ENCODE data around the gene TMBIM1.

The TMBIM1 gene

DNA sequence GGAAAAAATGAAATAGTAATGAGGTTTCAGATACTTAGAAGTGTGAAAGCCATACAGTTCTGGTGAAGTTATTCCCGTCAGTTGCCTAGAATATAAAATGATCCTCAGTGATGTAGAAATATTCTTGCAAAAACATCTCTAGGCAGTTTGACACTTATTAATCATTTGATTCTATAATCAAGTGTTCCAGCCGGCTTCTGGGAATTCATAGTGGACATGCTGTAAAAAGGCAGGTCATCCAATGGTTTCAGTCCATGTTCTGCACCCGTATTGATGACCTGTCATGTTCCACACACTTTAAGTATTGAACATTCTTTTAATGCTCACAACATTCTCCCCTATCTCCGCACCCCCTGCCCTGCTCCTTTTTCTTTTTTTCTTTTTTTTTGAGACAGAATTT lies 55.5 kb downstream of the TMBIM1 start:
- DNase-seq = no peak
- no peaks in the 10 kb centered on the region for H3K27me3 Mint-ChIP-seq (ENCODE audit: low read depth, poor library complexity)
- no peaks in the 10 kb centered on the region for H3K4me1 Mint-ChIP-seq
- TF ChIP-seq, protein P1, sequence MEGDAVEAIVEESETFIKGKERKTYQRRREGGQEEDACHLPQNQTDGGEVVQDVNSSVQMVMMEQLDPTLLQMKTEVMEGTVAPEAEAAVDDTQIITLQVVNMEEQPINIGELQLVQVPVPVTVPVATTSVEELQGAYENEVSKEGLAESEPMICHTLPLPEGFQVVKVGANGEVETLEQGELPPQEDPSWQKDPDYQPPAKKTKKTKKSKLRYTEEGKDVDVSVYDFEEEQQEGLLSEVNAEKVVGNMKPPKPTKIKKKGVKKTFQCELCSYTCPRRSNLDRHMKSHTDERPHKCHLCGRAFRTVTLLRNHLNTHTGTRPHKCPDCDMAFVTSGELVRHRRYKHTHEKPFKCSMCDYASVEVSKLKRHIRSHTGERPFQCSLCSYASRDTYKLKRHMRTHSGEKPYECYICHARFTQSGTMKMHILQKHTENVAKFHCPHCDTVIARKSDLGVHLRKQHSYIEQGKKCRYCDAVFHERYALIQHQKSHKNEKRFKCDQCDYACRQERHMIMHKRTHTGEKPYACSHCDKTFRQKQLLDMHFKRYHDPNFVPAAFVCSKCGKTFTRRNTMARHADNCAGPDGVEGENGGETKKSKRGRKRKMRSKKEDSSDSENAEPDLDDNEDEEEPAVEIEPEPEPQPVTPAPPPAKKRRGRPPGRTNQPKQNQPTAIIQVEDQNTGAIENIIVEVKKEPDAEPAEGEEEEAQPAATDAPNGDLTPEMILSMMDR (IDR thresholded peaks at IDR 0.05) = no peak
- no peak overlapping the region for H3K27ac Mint-ChIP-seq
- no peak overlapping the region for H3K4me3 Mint-ChIP-seq
- H3K36me3 Mint-ChIP-seq (ENCODE audit: low read depth) = peaks cover 71% of the 10 kb centered on the region
- H3K9me3 Mint-ChIP-seq = no peaks in the 10 kb centered on the region

DNA sequence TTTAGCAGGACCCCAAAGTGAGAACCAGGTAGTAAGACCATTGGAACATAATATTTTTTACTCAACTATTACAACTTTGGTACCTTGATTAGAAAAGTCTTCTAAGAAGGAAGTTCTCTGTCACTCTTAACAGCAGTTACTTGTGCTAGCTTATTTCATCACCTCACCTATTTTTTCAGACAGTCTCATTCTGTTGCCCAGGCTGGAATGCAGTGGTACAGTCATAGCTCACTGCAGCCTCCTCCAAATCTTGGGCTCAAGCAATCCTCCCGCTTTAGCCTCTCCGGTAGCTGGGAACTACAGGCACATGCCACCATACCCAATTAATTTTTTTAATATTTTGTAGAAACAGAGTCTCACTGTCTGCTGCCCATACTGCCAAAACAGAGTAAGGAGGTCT lies 57.3 kb downstream of the TMBIM1 start:
- Mint-ChIP-seq H3K27ac (peak overlapping the region; percentile 61), H3K4me3 (no peak overlapping the region), H3K36me3 (ENCODE audit: low read depth) (peaks cover 73% of the 10 kb centered on the region), H3K4me1 (no peaks in the 10 kb centered on the region), H3K27me3 (ENCODE audit: low read depth, poor library complexity) (no peaks in the 10 kb centered on the region), H3K9me3 (no peaks in the 10 kb centered on the region)
- DNase-seq = no peak
- TF ChIP-seq, protein P1 (IDR thresholded peaks at IDR 0.05) = no peak

DNA sequence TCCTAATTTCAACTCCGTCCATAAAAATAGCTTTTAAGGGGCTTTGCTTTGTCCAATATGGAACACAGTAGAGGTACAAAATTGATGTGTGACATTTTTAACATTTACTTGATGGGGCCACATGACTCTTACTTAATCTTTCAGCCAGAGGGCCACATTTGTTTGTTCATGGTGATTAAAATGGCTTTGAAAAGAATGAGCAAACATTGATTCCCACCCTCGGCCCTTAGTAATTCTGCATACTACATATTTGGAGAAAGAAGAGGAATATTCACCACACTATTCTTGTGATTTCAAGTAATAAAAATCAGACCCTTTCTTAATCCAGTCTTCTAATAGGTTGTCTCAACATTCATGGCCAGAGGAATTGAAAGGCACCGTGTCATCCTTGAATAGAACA lies 57.8 kb downstream of the TMBIM1 start:
- Mint-ChIP-seq H3K4me3 (no peak overlapping the region), H3K4me1 (no peaks in the 10 kb centered on the region), H3K9me3 (no peaks in the 10 kb centered on the region), H3K27ac (no peak overlapping the region), H3K36me3 (ENCODE audit: low read depth) (peaks cover 68% of the 10 kb centered on the region), H3K27me3 (ENCODE audit: low read depth, poor library complexity) (no peaks in the 10 kb centered on the region)
- no peak for DNase-seq
- TF ChIP-seq, protein P1 (IDR thresholded peaks at IDR 0.05) = no peak

DNA sequence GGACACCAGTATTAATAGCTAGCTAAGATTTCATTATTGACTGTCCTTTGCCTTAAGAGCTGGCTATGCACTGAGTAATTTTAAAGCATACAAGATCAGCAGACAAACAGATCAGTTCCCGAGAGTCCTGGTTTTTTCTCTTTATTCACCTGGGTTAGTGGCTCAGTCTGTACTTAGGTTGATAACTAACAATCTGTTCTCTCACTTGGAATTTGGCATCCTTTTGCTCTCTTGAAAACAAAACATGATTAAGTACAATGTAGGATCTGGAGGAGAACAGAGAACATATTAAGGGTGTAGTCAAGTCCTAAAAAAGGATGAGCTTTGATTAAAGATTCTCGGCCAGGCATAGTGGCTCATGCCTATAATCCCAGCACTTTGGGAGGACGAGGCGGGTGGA lies 58.8 kb downstream of the TMBIM1 start:
- H3K4me1 Mint-ChIP-seq = no peaks in the 10 kb centered on the region
- no peaks in the 10 kb centered on the region for H3K9me3 Mint-ChIP-seq
- H3K27me3 Mint-ChIP-seq (ENCODE audit: low read depth, poor library complexity) = no peaks in the 10 kb centered on the region
- H3K4me3 Mint-ChIP-seq = no peak overlapping the region
- no peak for DNase-seq
- H3K36me3 Mint-ChIP-seq (ENCODE audit: low read depth) = peaks cover 67% of the 10 kb centered on the region
- no peak overlapping the region for H3K27ac Mint-ChIP-seq
- TF ChIP-seq, protein P1 (IDR thresholded peaks at IDR 0.05) = no peak

DNA sequence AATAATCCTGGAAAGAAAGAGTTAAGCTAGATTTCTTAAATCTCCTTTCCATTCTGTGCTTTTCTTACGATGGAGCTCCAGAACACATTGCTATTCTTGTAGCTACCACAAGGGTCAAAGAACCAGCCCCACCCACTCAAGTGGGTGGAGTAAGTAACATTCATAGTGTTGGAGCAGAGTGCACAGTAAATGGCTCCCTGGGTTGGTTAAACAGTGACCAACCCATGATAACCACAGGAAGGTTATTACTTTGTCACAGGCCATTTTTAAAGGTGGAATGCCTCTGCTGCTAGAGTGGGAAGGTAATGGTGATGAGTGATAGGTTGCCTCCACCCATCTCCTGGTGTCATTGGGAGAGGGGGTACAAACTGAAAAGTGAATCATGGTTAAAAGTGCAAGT lies 61.4 kb downstream of the TMBIM1 start:
- Mint-ChIP-seq H3K9me3 (no peaks in the 10 kb centered on the region), H3K4me1 (no peaks in the 10 kb centered on the region), H3K4me3 (no peak overlapping the region), H3K36me3 (ENCODE audit: low read depth) (peaks cover 69% of the 10 kb centered on the region), H3K27me3 (ENCODE audit: low read depth, poor library complexity) (no peaks in the 10 kb centered on the region), H3K27ac (no peak overlapping the region)
- TF ChIP-seq, protein P1 (IDR thresholded peaks at IDR 0.05) = no peak
- DNase-seq = no peak

DNA sequence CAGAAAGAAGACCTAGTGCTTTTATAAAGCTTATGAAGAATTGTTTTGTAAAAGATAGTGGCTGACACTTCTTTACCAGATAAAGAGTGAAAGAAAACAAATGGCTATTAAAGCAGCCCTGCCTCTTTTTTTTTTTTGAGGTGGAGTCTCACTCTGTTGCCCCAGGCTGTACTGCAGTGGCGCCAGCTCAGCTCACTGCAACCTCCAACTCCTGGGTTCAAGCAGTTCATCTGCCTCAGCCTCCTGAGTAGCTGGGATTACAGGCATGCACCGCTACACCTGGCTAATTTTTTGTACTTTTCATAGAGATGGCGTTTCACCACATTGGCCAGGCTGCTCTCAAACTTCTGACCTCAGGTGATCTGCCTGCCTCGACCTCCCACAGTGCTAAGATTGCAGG lies 62.5 kb downstream of the TMBIM1 start:
- Mint-ChIP-seq H3K4me1 (no peaks in the 10 kb centered on the region), H3K27ac (no peak overlapping the region), H3K9me3 (no peaks in the 10 kb centered on the region), H3K27me3 (ENCODE audit: low read depth, poor library complexity) (no peaks in the 10 kb centered on the region), H3K36me3 (ENCODE audit: low read depth) (peaks cover 75% of the 10 kb centered on the region), H3K4me3 (no peak overlapping the region)
- TF ChIP-seq, protein P1 (IDR thresholded peaks at IDR 0.05) = no peak
- DNase-seq = no peak

Data from nephron progenitor cell (in vitro differentiated cells).